NCI-H526 treated with DMSO at 0.1 percent for 48 hours (cell line): Measurements from ENCODE around the gene TOX3.
A peak's percentile ranks its signal among the peaks of the same experiment; 100 is the strongest.

Experiments
- DNase-seq: peaks from one replicate; lab custom pipeline; 2025; lab: John Stamatoyannopoulos, UW

Gene TOX3

DNA sequence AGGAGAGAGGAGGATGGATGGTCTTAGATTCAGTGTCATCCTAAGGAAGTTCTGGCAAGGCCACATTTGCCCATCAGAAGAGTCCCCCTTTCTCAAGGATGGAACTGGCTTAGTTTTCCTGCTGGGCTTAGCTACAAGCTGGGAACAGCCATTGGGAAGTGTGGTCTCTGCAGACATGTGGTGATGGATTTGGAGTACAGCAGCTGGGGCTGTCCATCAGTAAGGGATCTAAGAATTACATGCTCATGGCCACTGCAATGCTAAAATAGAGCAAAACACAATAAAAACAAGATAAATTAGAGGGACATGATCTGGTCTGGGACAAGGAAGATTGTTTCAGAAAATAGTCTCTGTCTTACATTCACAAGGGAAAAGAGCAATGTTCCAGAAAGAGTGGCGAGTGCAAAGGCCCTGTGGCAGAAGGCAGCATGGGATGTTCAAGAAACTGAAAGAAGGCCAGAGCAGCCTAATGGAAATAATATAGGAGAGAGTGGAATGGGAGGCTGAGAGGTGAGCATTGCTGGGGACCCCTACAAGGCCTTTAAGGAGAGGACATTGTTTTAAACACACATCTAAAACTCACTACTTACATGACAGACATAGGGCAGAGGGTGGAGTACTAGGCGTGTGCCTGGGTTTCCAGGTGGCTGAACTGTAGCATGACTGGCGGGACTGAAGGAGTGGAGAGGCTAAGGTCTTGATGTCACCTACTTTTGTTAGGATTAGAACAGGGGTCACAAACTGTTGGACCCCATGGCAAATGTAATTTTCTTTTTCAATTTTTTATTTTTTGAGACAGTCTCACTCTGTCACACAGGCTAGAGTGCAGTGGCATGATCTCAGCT lies 17.0 kb upstream of the TOX3 start:
- DNase-seq = no peak

DNA sequence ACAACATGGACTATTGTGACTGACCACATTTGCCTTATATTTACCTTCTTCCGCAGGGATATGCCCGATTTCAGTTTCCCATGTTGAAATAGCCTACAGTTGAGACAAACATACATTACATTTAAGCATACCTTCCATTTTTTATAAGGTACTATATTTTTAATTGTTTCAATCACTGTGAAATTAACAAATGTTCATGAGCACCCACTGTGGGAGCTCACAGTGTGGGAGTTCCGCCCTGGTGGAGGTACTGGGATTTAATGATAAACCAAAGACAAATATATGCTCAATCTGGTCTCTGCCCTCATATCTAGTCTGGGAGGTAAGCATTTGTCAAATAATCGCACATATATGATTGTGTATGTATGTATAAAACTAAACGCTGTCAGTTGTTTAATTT lies 15.8 kb upstream of the TOX3 start:
- DNase-seq = no peak

DNA sequence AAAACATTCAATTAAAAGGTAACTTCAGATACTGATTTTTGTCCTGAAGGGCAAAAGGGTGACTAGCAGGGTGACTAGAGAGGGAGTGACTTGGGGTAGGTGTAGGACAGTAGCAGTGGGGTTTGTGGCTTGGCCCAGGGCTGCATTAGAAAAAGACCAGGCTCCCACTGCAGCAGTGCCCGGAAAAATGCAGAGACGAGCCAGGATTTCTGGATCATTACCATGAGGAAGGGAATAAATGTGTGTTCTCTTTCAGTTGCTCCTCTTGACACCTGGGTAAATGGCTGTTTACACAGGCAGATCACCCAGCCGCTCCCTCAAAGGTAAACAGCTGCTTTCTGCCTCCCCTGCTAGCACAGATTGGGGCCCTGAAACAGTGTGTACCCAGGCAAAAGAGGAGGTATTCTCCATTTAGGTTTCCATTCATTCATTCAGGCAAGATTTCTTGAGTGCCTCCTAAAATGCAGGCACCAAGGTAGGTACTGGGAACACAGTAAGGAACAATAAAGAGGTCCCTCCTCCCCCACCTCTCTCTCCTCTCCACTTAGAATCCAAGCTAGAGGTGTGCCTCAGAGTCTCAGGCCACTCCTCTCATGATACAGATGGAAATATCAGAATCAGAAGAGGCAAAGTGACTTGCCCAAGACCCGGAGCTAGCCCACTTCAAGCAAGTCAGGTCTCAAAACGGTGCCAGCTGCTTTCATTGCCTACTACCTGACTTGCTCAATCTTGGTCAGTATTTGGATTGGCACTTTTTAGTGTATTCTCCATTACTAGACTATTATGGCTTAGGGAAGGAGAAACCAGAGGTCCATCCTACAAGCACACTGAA lies 15.2 kb upstream of the TOX3 start:
- DNase-seq = peak; percentile 66

DNA sequence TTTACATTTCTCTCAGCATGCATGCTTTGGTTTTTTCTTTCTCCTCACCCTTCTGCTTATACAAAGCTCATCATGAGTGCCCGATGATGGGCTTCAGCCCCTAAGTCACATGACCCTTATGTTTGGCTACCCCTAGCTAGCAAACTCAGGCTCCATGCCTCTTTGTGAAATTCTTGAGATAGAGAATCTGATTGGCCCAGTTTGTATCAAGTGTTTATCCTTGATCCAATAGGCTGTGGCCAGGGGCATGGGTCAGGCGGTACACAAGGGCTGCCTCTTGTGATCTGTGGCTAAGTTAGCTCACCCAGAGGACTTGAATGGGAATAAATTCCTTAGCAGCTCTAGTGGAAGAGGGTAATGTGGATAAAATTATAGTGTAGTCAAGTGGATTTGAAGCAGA lies 11.5 kb upstream of the TOX3 start:
- DNase-seq = no peak

DNA sequence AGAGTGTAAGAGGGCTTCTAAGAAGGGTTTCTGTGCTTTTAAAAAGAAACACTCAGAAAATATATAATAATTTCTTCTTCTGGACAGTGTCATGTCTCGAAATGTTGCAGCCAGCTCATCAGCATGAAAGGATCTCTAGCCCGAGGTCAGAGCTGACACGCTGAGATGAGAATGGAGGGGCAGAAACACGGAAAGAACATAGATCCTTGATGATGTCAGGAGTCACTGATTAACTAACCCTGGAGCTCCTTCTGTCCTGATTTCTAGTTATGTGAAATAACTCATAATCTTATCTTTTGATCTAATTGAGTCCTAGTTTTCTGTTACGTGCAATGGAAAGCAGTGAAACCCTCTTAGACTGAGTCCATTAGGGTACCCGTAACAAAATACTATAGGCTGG lies 10.3 kb upstream of the TOX3 start:
- no peak for DNase-seq

DNA sequence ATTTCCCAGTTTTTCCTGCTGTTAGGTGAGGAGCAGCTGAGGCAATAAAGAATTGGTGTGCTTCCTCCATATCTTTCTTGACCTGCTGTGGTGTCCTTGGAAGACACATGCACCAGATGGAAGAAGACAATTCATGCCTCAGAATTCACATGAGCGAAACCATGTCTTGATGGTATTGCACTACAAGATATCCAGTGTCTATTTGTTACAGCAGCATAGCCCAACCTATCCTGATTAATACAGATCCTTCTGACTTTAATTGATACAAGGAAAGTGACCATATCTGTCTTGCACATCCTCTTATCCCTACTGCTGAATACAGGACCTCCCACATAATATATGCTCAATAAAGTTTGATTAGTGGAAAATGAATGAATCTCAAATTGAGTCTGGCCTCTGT lies 9.1 kb upstream of the TOX3 start:
- no peak for DNase-seq

DNA sequence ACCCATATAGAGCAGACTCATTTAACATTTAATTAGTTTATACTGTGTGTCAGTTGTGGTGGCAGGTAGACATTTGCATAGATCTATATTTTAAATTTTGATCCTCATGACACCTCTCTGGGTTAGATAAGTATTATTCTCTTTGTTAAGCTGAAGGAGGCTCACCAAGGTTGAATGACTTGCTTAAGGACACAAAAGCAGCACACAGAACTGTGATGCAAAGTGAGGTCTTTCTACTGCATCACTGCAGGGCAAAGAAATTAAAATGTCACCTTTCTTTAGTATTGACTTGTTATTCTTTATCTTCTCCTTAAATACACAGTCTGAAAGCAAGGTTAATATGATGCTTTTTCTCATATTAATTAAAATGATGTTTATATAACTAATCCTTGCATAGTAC lies 8.6 kb upstream of the TOX3 start:
- no peak for DNase-seq

DNA sequence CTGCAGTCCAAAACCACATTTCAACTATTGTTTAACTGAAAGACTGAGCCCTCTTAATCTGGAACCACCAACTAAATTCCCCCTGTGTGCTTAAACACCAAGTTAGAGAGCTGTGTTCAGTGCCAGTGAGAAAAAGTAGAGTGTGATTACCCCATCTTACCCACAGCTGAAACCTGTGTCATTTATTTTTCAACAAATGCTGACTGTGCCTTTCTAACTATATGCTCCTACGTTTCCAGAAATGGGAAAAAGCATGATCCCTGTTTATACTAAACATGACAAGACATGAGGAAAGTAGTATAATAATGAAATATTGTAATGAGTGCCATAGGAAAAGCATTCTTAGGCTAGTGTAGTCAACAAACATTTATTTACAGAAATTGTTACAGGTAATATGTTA lies 7.4 kb upstream of the TOX3 start:
- DNase-seq = no peak

DNA sequence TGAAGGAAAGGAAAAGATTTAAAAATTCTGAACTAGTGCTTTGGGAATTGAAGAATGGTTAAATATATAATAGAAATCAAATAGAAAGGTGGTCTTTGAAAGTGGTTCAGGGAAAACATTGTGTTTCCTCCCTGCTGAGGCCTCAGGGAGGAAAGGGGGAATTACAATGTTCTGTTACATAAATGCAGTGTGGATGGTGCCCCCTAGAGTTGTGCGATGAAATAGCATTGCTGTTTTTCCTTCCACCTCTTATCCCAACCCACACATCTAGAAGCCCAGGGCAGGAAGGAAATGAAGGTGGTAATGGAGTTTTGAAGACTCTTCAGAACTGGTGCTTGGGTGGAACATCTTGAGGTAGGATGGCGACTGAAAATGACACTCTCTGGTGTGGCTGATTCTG lies 6.4 kb upstream of the TOX3 start:
- DNase-seq = no peak

DNA sequence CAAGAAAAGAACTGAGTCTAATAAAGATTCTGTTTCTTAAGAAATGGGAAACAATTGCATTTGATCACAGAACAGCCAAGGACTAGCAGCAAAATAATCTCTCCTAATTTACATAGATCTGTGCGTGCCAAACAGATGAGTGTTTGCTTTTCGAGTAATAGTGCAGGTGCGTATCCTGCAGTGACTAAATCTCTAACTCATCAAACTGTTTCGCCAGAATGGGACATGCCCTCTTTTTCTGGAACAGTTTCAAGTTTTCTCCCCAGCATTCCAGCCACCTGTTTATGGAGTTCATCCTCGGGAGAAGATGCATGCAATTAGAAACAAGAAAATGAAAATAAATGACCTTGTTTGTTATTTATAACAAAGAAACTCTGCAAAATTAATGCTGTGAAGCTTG lies 5.7 kb upstream of the TOX3 start:
- peak; percentile 31 for DNase-seq

DNA sequence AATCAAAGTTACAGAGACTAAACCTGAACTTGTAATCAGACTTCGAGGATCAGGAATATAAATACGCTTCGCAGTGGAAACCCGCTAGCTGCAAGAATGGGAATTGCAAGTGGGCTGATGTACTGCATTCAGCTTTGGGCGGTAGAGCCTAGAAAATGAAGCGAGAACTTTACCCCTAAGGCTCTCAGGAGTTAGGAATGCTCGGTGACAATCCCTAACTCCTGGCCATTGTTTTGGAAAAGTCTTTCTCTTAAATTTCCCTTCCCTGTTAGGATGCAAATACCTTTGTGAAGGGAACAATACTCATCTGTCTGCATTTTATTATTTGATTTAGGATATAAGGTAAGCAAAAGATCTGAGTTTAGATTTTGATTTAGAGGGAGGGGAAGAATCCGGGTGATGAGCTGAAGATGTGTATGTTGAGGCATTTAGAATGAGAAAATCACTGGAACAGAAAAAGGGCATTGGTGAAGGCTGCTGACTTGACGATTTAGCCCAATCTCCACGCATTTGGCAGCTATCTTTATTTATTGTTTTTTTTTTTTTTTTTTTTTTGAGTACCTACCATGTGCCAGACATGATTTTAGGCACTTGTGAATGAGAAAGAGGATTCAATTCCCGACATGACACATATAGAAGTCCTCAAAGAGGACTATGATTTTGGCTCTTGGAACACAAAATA lies 2.2 kb upstream of the TOX3 start:
- DNase-seq = no peak

DNA sequence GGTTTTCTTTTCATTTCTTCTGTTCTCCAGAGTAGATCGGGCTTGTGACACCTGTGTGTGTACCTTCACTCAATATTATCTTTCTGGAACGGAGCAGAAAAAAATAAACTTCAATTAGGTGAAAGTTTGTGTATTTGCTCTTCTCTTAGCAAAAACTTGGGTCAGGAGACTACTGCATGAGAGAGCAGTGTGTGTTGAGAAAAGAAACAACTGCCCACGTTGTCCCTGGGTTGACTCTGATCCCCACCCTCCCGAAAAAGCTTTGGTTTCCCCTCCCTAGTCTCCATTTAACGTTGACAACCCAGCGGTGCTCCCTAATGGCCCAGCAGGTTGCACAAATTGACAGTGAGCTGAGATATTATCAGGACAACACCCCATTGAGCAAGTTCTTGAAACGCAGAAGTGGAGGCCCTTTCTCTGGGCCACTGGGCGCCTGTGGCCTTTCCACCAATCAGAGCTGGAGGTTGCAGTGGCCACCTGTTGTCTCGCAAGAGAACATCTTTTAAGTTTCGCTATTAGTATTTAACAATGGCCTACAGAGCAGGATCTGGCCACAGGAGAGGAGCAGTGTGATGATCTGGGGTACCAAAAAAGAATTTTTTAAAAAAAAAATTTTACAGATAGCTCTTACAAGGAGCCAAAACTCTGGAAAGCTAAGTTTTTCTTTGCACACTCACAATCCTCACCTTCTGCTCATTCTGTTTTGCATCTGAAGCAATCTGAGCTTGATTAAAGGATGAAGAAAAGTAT lies 1.5 kb upstream of the TOX3 start:
- DNase-seq = no peak

DNA sequence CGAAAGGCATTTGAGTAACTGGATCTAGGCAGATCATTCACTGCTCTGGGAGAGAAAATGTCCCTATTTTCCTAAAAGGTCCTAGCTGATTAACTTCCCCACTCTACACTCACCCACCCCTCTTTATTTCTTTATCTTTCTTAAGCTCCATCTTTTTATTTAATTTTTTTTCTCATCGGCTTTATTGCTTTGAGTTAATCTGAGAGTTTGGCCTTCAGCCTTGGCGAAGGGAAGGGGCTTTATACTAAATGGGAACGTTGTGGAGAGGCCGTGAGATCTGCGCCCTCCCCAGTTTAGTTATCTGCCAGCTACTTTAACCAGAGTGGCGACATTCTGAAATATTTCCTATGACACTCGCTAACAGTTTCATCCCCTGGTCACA lies 882 bp upstream of the TOX3 start:
- no peak for DNase-seq

DNA sequence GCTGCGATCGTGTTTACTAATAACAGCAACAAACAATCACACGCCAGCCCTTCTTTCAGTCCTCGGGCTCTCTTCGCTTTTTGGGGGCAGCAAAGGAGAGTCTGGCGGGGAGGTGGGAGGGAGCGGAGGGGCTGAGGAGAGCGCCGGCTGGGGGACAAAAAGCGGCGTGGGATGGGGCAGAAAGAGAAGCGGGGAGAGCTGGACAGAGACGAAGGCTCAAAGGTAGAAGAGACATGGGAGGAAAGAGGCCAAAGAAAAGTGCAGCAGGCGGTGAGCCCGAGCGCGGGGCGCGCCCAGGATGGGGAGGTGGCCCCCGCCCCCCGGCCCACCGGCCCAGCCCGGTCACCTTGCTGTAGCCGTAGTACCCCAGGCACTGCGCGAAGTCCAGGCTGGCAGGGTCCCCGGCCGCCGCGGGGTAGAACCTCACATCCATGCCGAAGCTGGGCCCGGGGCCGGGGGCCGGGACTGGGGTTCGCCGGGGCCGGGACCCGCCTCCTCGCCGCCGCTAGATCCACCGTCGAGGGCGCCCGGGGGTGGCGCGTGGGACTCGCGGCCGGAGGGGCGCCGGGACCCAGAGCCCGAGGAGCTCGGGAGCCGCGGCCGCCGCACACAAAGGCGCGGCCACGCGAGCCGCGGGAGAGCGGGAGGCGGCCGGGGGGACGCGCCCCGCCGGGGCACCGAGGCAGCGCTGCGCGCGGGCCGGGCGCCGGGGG lies 496 bp downstream of the TOX3 start:
- DNase-seq = no peak

DNA sequence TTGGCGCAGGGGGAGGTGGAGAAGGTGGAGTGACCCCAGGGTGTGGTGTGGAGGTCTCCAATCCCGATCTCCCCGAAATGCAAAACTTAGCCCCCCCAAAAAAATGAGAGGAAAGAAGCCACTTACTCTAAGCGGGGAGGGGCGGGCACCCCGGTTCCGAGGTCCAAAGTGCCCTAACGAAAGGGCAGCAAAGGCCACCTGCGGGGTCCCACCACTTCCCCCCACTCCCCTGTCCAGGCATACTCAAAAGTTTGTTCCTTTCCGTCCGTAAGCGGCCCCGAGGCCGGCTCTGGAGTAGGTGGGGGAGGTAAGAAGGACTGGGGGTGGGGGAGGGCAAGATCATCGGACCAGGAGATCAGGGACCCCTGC lies 1.1 kb downstream of the TOX3 start:
- DNase-seq = no peak

DNA sequence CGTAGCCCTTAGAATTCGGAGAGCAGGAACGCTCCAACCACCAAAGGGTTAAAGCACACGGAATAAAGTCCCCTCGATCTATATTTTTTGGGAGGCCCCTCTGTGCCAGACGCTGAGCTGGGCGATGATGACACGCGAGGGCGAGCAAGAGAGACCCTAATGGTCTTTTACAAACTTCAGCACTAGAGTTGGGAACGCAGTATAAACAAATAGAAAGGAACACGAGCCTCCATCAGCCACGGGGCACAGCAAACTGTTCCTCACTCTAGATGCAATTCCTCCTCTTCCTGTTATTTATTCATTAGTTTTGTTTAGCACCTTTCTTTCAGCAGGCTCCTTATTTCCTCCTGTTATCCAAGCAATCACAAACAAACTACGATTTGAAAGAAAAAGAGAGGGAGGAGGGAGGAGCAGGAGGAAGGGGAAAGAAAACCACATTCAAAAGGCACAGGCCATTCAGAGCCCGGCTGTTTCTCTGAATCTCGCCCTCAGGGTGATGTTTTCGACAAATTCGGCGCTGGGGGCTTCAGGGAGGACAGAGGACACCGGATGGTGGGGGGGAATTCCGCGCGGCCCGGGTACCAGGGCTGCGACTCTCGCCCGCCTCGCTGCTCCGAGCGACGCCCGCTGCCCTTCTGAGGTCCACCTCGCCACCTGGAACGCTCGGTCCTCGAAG lies 1.6 kb downstream of the TOX3 start:
- DNase-seq = no peak

DNA sequence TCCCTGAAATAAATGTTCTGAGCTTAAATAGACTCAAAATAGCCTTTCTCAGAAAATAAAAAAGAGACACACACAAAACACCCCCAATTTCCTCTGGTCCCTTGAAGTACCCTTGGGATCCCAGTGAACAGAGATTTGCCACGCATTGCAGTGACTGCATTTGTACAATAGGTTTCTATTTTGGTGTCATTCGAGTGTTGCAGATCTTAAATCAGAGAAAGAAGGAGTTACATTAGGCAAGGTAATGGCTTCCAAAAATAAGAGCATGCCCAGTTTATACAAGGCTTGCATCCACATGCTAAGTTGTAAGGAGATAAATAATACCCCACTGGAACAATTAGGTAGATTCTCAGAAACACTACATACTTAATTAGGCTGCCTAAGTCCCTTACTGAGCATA lies 2.2 kb downstream of the TOX3 start:
- DNase-seq = no peak

DNA sequence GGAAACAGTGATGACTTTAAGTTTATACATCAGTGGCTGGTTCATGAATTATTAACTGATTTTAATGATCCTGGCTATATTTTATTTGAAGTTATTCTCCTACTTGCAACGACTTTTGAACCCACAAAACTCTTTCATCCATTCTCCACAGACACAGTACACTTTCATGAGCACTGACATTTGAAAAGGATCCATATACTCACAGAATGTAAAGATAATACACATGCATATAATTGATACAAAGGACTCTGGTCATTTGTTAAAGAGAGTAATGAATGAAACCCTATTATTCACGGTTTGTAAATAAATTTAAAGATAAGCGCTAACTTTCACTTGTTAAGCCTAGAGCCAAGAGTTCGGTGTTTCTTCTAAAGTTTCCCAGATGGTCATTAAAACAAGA lies 3.3 kb downstream of the TOX3 start:
- DNase-seq = no peak

DNA sequence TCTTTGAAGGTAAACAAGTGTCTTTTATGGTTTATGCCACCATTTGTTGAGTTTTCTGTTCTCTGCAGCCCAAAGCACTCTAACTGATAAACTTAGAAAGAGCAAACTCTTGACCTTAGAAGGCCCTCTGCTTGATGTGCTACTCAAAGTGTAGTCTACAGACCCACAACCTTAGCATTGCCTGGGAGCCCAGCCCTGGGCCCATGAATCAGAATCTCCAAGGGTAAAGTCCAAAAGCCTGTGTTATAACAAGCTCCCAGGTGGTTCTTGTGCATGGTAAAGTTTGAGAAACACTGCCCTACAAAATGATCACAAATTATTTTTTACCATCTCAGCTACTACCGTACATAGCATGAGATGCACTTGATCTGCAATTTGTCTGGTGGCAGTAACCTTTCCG lies 6.0 kb downstream of the TOX3 start:
- no peak for DNase-seq

DNA sequence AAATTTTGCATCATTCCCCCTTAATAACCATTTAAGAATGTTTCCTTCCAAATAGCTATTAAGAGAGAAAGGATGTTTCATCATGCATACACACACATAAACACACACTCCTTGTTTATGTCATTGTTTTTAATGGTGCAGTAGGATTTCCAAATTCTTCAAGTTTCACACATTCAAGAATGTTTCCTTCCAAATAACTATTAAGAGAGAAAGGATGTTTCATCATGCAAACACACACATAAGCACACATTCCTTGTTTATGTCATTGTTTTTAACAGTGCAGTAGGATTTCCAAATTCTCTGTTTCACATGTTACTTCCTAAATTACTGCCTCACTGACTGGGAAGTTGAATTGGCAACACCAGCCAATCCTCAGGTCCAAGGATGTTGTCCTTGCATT lies 7.8 kb downstream of the TOX3 start:
- DNase-seq = no peak

DNA sequence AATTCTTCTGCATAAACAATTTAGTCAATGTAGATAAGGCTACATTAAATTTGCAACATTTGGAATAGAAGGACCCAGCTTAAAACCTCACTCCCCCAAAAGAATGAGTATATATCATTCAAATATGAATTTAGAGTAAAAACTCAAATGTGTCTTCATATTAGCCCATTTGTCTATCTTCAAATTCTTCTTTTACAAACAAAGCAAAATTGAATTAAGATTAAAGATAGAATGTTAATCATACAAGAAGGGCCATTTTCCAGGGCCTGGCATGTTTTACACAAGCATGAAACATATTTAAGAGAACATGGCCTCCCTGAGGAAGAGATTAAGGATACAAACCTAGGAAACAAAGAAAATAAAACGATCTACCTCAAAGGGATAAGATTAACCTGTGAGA lies 8.4 kb downstream of the TOX3 start:
- no peak for DNase-seq
